KMS-11 (cell line): ENCODE data around the gene UPB1.

ENCODE experiments used
- H2AFZ ChIP-seq: fragments of 200-600 bp; sonication (generic); 2 replicates; pipeline ENCODE4 v1.6.1; 2016; ENCODE audit warnings: antibody characterized with exemption, mixed run types, low read depth
- H3K27ac ChIP-seq: fragments of 200-600 bp; sonication (generic); 2 replicates; pipeline ENCODE4 v1.6.1; 2016; ENCODE audit warnings: mild to moderate bottlenecking, mixed run types
- H3K27me3 ChIP-seq: fragments of 200-600 bp; sonication (generic); 2 replicates; pipeline ENCODE4 v1.6.1; 2017; ENCODE audit warnings: mild to moderate bottlenecking, low read depth, mixed run types, moderate library complexity; ENCODE audit not compliant: insufficient read depth
- H3K36me3 ChIP-seq: fragments of 200-600 bp; sonication (generic); 2 replicates; pipeline ENCODE4 v1.6.1; 2017; ENCODE audit warnings: mild to moderate bottlenecking, mixed run types; ENCODE audit not compliant: insufficient read depth
- H3K4me1 ChIP-seq: fragments of 200-600 bp; sonication (generic); 2 replicates; pipeline ENCODE4 v1.6.1; 2016; ENCODE audit warnings: mild to moderate bottlenecking, low read depth, mixed run types; ENCODE audit not compliant: poor library complexity, severe bottlenecking
- H3K4me2 ChIP-seq: fragments of 200-600 bp; sonication (generic); 2 replicates; pipeline ENCODE4 v1.7.0; 2016; ENCODE audit warnings: mild to moderate bottlenecking, mixed run types
- H3K4me3 ChIP-seq: fragments of 200-600 bp; sonication (generic); IDR thresholded peaks from 2 replicates; pipeline ENCODE4 v1.6.1; 2017; ENCODE audit warnings: low read depth, low read length, mixed read lengths; ENCODE audit not compliant: insufficient read depth
- H3K79me2 ChIP-seq: fragments of 200-600 bp; sonication (generic); 2 replicates; pipeline ENCODE4 v1.6.1; 2016; ENCODE audit warnings: low read depth, mixed run types; ENCODE audit not compliant: insufficient read depth
- H3K9ac ChIP-seq: fragments of 200-600 bp; sonication (generic); 2 replicates; pipeline ENCODE4 v1.6.1; 2016; ENCODE audit warnings: mild to moderate bottlenecking, mixed run types
- H4K20me1 ChIP-seq: fragments of 200-600 bp; sonication (generic); 2 replicates; pipeline ENCODE4 v1.6.1; 2016; ENCODE audit warnings: mild to moderate bottlenecking, mixed run types; ENCODE audit not compliant: insufficient read depth
- TF ChIP-seq, protein P1 (sequence below): fragments of 200-600 bp; sonication (generic); conservative IDR thresholded peaks from 2 replicates; pipeline ENCODE4 v1.6.1; 2017; ENCODE audit warnings: low read depth, mild to moderate bottlenecking, antibody characterized with exemption, low read length, moderate library complexity, mixed read lengths

Gene UPB1

DNA sequence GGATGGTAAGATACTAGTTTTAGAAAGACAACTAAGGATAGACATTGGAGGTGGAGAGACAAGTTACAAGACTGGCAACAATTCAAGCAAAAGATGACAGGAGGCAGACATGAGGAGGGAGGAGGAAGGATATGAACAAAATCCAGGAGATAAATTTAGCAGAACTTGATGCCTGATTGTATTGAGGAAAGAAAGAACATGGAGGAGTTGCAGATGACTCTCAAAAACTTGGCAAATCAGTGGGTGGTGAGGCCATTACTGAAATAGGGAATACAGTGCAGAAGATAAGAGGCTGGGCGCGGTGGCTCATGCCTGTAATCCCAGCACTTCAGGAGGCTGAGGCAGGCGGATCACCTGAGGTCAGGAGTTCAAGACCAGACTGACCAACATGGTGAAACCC lies 2.7 kb upstream of the UPB1 start:
- TF ChIP-seq, protein P1, sequence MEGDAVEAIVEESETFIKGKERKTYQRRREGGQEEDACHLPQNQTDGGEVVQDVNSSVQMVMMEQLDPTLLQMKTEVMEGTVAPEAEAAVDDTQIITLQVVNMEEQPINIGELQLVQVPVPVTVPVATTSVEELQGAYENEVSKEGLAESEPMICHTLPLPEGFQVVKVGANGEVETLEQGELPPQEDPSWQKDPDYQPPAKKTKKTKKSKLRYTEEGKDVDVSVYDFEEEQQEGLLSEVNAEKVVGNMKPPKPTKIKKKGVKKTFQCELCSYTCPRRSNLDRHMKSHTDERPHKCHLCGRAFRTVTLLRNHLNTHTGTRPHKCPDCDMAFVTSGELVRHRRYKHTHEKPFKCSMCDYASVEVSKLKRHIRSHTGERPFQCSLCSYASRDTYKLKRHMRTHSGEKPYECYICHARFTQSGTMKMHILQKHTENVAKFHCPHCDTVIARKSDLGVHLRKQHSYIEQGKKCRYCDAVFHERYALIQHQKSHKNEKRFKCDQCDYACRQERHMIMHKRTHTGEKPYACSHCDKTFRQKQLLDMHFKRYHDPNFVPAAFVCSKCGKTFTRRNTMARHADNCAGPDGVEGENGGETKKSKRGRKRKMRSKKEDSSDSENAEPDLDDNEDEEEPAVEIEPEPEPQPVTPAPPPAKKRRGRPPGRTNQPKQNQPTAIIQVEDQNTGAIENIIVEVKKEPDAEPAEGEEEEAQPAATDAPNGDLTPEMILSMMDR = no peak
- Histone ChIP-seq H3K4me1 (peaks cover 5% of the 10 kb centered on the region), H3K4me2 (no peak overlapping the region), H3K79me2 (no peaks in the 10 kb centered on the region), H3K36me3 (no peaks in the 10 kb centered on the region), H3K9ac (no peak overlapping the region), H3K4me3 (no peak overlapping the region), H4K20me1 (no peaks in the 10 kb centered on the region), H2AFZ (no peak overlapping the region), H3K27ac (no peak overlapping the region), H3K27me3 (no peaks in the 10 kb centered on the region)

DNA sequence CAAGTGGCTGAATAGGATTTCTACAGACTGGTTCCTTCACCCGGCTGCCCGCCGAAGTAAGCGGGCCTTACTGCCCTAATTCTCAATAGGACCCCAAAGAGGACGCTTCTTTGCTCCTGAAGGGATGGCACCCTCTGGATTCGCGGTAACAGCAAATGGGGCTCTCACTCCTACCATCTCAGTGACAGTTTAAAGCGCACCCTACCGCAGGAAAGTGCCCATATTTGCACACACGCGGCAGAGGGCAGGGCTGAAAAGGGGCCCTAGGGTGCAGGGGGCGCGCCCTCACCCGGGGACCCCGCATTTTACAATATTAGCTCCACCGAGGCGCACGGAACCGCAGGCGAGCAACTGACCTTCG lies 985 bp upstream of the UPB1 start:
- no peak overlapping the region for H2AFZ ChIP-seq
- H3K27ac ChIP-seq = no peak overlapping the region
- H3K79me2 ChIP-seq = no peaks in the 10 kb centered on the region
- H4K20me1 ChIP-seq = no peaks in the 10 kb centered on the region
- H3K36me3 ChIP-seq = no peaks in the 10 kb centered on the region
- H3K4me2 ChIP-seq = no peak overlapping the region
- no peaks in the 10 kb centered on the region for H3K27me3 ChIP-seq
- H3K4me3 ChIP-seq = no peak overlapping the region
- H3K9ac ChIP-seq = no peak overlapping the region
- H3K4me1 ChIP-seq = peaks cover 23% of the 10 kb centered on the region
- TF ChIP-seq, protein P1 = no peak

DNA sequence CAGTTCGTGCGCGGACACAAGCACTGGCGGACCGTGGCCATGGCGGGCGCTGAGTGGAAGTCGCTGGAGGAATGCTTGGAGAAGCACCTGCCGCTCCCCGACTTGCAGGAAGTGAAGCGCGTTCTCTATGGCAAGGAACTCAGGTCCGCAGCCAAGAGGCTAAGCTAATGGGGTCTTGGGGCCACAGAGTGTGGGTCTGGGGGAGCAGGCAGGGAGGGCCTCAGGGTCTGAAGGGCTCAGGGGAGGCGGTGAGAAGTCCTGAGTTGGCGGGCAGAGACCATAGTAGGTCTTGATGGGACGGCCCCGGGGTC lies 188 bp downstream of the UPB1 start:
- Histone ChIP-seq H3K79me2 (no peaks in the 10 kb centered on the region), H2AFZ (no peak overlapping the region), H3K4me3 (no peak overlapping the region), H3K36me3 (no peaks in the 10 kb centered on the region), H4K20me1 (no peaks in the 10 kb centered on the region), H3K27ac (no peak overlapping the region), H3K4me1 (peaks cover 29% of the 10 kb centered on the region), H3K9ac (no peak overlapping the region), H3K27me3 (no peaks in the 10 kb centered on the region), H3K4me2 (no peak overlapping the region)
- TF ChIP-seq, protein P1 = no peak

GRCh38 chr22:24496234-24496633 lies 1.1 kb downstream of the UPB1 start:
- H3K9ac ChIP-seq = no peak overlapping the region
- TF ChIP-seq, protein P1 = no peak
- H3K4me2 ChIP-seq = no peak overlapping the region
- no peak overlapping the region for H2AFZ ChIP-seq
- H4K20me1 ChIP-seq = no peaks in the 10 kb centered on the region
- no peaks in the 10 kb centered on the region for H3K27me3 ChIP-seq
- no peak overlapping the region for H3K27ac ChIP-seq
- H3K4me1 ChIP-seq = peaks cover 29% of the 10 kb centered on the region
- H3K79me2 ChIP-seq = no peaks in the 10 kb centered on the region
- H3K36me3 ChIP-seq = no peaks in the 10 kb centered on the region
- H3K4me3 ChIP-seq = no peak overlapping the region

DNA sequence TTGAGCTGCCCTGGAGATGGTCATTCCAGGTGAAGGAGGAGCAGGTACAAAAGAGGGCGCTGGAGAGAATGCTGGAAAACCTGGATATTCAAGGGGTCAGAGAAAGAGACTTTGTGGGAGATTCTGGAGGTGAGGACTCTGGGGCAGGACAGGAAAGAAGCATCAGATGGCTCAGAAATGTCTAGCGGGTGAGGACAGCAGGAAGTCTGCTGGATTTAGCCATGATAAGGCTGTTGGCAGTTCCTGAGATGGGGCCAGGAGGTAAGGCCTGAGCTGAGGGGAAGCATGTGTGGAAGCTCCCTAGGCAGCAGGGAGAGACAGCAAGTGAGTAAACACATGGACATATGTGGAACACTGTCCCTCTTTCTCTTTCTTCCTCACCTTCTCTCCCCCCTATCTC lies 1.5 kb downstream of the UPB1 start:
- H3K27me3 ChIP-seq = no peaks in the 10 kb centered on the region
- no peaks in the 10 kb centered on the region for H3K79me2 ChIP-seq
- H2AFZ ChIP-seq = no peak overlapping the region
- H3K27ac ChIP-seq = no peak overlapping the region
- no peaks in the 10 kb centered on the region for H4K20me1 ChIP-seq
- H3K9ac ChIP-seq = no peak overlapping the region
- H3K4me2 ChIP-seq = no peak overlapping the region
- no peaks in the 10 kb centered on the region for H3K36me3 ChIP-seq
- no peak overlapping the region for H3K4me3 ChIP-seq
- peaks cover 29% of the 10 kb centered on the region for H3K4me1 ChIP-seq
- TF ChIP-seq, protein P1 = no peak
